DMS 273 treated with DMSO at 0.1 percent for 48 hours (cell line): ENCODE measurements around the gene PSG4.
"Not testable (repeated sequence)": the region's sequence is repeated elsewhere in the genome, so short reads cannot be mapped to it uniquely, and the experiment has no call there.

ENCODE experiments used
- DNase-seq: peaks from one replicate; lab custom pipeline; 2025; lab: John Stamatoyannopoulos, UW

Gene PSG4

GRCh38 chr19:43205471-43206105 lies at the start of gene PSG4:
TSS of gene PSG4 (minus strand) at chr19:43205638. CDS start at chr19:43205536, 102 bp downstream.
- DNase-seq = not testable (repeated sequence)

GRCh38 chr19:43251428-43251827 lies 46.0 kb upstream of the PSG4 start:
- DNase-seq = not testable (repeated sequence)

- DNase-seq = not testable (repeated sequence)
These were observed 44.9 kb upstream of the PSG4 start for GRCh38 chr19:43250296-43250695.

- not testable (repeated sequence) for DNase-seq
These were observed 43.2 kb upstream of the PSG4 start for GRCh38 chr19:43248635-43249002.

- not testable (repeated sequence) for DNase-seq
These were observed 41.9 kb upstream of the PSG4 start for GRCh38 chr19:43247243-43247880.

GRCh38 chr19:43245848-43246247 lies 40.4 kb upstream of the PSG4 start:
- DNase-seq = not testable (repeated sequence)

- DNase-seq = not testable (repeated sequence)
These were observed 36.8 kb upstream of the PSG4 start for GRCh38 chr19:43242211-43242610.

GRCh38 chr19:43238213-43238612 lies 32.8 kb upstream of the PSG4 start:
- DNase-seq = not testable (repeated sequence)

GRCh38 chr19:43235686-43236085 lies 30.2 kb upstream of the PSG4 start:
- not testable (repeated sequence) for DNase-seq

GRCh38 chr19:43229315-43229714 lies 23.9 kb upstream of the PSG4 start:
- no peak for DNase-seq

GRCh38 chr19:43228730-43229129 lies 23.3 kb upstream of the PSG4 start:
- DNase-seq = not testable (repeated sequence)

GRCh38 chr19:43226986-43227385 lies 21.5 kb upstream of the PSG4 start:
- DNase-seq = not testable (repeated sequence)

- DNase-seq = no peak
These were observed 19.4 kb upstream of the PSG4 start for GRCh38 chr19:43224855-43225253.

GRCh38 chr19:43224201-43224854 lies 18.9 kb upstream of the PSG4 start:
- DNase-seq = not testable (repeated sequence)

GRCh38 chr19:43221891-43222290 lies 16.5 kb upstream of the PSG4 start:
- not testable (repeated sequence) for DNase-seq

GRCh38 chr19:43219136-43219535 lies 13.7 kb upstream of the PSG4 start:
- not testable (repeated sequence) for DNase-seq

- not testable (repeated sequence) for DNase-seq
These were observed 10.4 kb upstream of the PSG4 start for GRCh38 chr19:43215881-43216280.

- DNase-seq = no peak
These were observed 2.6 kb upstream of the PSG4 start for GRCh38 chr19:43207991-43208390.

GRCh38 chr19:43207174-43207573 lies 1.7 kb upstream of the PSG4 start:
- not testable (repeated sequence) for DNase-seq

- not testable (repeated sequence) for DNase-seq
These were observed 1.8 kb downstream of the PSG4 start for GRCh38 chr19:43203611-43204010.

- DNase-seq = not testable (repeated sequence)
These were observed 3.5 kb downstream of the PSG4 start for GRCh38 chr19:43201891-43202290.

GRCh38 chr19:43201337-43201801 lies 4.1 kb downstream of the PSG4 start:
- not testable (repeated sequence) for DNase-seq
